ENCODE measurements around the gene TM9SF2.

The TM9SF2 gene

DNA sequence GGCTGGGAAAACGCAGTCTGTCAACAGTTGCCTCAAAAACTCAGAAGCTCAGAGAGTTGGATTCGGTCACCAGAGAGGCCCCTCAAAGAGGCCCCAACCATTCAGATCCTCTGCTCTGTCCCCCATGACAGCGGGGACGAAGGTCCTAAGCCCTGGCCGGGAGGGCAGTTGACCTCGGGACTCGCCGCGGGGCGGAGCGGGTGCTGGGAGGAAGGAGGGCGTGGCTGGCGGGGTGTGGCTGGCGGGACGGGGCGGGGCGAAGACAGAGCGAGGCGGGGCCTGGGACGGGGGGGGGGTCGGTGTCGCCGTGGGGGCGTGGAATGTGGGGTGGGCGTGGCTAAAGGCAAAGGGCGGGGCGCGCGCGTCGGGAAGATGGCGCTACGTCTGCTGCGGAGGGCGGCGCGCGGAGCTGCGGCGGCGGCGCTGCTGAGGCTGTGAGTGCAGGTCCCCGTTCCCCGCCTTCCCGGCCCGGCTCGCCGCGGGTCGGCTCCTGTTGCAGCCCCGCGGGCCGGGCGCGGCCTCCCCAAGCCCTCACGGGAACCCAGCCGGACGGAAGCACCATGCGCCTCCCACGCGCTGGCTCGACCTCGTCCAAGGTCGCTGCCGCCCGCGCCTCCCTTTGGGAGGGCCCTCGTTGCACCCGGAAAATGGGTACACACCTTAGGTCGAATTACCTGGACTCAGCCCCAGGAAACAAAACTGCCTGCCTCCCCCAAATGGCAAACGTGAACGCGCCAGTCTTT lies 105.2 kb downstream of the TM9SF2 start, which contains the start of gene CLYBL:
Gene CLYBL, plus strand, starts transcription at position 367 of the 743 bp plus-strand sequence.
- peak; percentile 70 for DNase-seq (ENCODE audit: insufficient read length, low spot score)
- FAIRE-seq, result no peak
- TF ChIP-seq, protein P1, sequence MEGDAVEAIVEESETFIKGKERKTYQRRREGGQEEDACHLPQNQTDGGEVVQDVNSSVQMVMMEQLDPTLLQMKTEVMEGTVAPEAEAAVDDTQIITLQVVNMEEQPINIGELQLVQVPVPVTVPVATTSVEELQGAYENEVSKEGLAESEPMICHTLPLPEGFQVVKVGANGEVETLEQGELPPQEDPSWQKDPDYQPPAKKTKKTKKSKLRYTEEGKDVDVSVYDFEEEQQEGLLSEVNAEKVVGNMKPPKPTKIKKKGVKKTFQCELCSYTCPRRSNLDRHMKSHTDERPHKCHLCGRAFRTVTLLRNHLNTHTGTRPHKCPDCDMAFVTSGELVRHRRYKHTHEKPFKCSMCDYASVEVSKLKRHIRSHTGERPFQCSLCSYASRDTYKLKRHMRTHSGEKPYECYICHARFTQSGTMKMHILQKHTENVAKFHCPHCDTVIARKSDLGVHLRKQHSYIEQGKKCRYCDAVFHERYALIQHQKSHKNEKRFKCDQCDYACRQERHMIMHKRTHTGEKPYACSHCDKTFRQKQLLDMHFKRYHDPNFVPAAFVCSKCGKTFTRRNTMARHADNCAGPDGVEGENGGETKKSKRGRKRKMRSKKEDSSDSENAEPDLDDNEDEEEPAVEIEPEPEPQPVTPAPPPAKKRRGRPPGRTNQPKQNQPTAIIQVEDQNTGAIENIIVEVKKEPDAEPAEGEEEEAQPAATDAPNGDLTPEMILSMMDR (IDR thresholded peaks at IDR 0.05; ENCODE audit: insufficient read depth, missing control alignments), result peak; percentile 22

DNA sequence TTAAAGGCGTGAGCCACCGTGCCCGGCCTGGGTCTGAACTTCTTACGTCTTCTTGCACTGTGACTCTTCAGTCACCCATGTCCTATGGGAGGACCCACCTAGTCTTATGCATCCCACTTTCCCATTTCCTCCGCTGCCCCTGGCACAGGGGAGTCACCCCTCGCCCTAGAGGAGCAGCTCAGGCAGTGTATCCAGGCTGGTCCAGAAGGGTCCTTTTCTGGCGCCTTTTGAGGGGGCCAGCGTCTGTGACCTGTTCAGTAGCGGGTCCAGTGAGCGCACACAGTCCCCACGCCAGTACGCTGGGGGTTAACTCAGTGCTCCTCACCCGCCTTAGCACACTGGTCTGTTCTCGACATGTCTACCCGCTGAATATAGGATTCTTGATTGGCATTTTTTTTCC lies 107.1 kb downstream of the TM9SF2 start:
- TF ChIP-seq, protein P1 (IDR thresholded peaks at IDR 0.05; ENCODE audit: insufficient read depth, missing control alignments), result no peak
- DNase-seq (ENCODE audit: insufficient read length, low spot score) (no peak), FAIRE-seq (no peak)

DNA sequence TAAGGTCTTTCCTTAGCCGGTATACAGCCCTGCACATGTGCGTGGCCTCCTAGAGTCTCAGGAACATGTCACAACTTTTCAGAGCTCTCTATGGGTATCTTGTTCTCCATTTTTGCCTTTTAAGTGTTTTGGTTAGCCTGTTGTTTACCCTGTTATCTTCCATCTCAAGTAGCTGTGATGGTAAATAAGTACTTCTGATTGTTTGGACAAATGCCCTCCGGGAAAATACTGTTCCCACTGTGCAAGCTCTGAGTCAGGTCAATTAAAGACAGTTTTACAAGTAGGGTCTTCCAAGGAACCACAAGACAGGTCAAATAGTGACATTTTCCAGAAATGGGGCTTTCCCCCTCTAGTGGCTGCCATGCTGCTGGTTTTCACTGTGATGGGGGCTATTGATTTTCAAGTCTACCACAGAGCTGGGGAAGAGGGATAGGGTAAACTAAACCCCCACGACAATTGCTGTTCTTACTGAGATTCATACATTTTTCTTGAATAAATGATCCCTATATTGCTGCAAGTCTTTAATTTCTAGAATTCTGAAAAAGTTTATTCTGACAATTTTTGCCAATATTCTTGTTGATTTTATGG lies 109.5 kb downstream of the TM9SF2 start:
- no peak for FAIRE-seq
- no peak for DNase-seq (ENCODE audit: insufficient read length, low spot score)
- TF ChIP-seq, protein P1 (IDR thresholded peaks at IDR 0.05; ENCODE audit: insufficient read depth, missing control alignments), result peak; percentile 13

Measured in D721Med (cell line).